Left colon (tissue), 2 donors: ENCODE results near the gene SIRPD. TPM values are rescaled to one million over a fixed set of nuclear protein-coding genes. Genes with fewer than 3 reads are reported as not detected.
A peak's percentile ranks its signal among the peaks of the same experiment; 100 is the strongest.

ENCODE experiments used
- ATAC-seq: fragments of 200-7000 bp; cut with Tn5 transposase; one replicate; pipeline ENCODE4 v1.9.1; 2020; ENCODE audit warnings: mild to moderate bottlenecking, moderate library complexity
- DNase-seq, 2 donors: peaks; one replicate each; pipeline ENCODE4 v3.0.0-alpha.2; 2020
- intact Hi-C, 2 donors: fragments of 100-400 bp; cut with DNase I in 1 of 2; cut with micrococcal nuclease in 1 of 2; formaldehyde crosslinking; loops; one replicate each; pipeline versions ENCODE4 v1.11.2 to v1.14.0; 2022; cut with DNase I, micrococcal nuclease
- total RNA-seq, 2 donors: library from RNA; stranded (reverse); fragmentation: NEBNext Ultra II Directional; extraction: Animal tissue kit (Norgen Biotek cat#: 25700); gene quantifications; one replicate each; pipeline ENCODE4 v1.2.1, GENCODE V29; 2021
- donor health status: DM: no; HTN: no; CAD: no.
- donor health status: DM: yes; HTN: yes; CAD: no.

Gene SIRPD
- total RNA-seq, 2 donors from 2014 or later, result not detected

- ATAC-seq, result no peak
- intact Hi-C loops, result no loop called here
- no peak for DNase-seq
Measured at GRCh38 chr20:1555952-1556351, 1.6 kb downstream of the SIRPD start.

DNA sequence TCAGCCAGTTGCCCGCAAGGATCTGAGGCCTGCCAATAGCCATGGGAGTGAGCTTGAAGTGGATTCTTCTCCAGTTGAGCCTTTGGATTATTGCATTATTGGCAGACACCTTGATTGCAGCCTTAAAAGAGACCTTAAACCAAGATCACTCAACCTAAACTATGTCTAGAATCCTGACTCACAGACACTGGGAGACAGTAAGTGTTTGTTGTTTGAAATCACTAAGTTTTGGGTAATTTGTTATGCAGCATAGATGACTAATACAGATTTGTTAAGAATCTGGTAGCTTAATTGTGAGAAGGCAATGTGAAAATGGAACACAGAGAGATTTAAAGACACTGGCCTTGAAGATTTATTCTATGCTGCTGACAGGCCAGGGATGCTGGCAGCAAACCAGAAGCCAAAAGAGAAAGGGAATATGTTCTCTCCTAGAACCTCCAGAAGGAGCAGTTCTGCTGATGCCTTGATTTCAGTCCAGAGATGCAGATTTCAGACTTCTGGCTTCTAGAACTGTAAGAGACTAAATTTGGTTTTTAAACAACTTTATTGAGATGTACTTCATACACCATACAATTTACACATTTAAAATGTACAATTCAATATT is 17.6 kb downstream of the SIRPD start:
- DNase-seq (no peak), ATAC-seq (no peak)
- intact Hi-C loops, result no loop called here

GRCh38 chr20:1538655-1539054 is 18.9 kb downstream of the SIRPD start:
- ATAC-seq, result no peak
- no peak for DNase-seq
- intact Hi-C loops, result no loop called here

- ATAC-seq, result no peak
- peak; percentile 41 to 45 for DNase-seq
- intact Hi-C loops, result no loop called here
Measured at GRCh38 chr20:1537731-1538058, 19.8 kb downstream of the SIRPD start.

DNA sequence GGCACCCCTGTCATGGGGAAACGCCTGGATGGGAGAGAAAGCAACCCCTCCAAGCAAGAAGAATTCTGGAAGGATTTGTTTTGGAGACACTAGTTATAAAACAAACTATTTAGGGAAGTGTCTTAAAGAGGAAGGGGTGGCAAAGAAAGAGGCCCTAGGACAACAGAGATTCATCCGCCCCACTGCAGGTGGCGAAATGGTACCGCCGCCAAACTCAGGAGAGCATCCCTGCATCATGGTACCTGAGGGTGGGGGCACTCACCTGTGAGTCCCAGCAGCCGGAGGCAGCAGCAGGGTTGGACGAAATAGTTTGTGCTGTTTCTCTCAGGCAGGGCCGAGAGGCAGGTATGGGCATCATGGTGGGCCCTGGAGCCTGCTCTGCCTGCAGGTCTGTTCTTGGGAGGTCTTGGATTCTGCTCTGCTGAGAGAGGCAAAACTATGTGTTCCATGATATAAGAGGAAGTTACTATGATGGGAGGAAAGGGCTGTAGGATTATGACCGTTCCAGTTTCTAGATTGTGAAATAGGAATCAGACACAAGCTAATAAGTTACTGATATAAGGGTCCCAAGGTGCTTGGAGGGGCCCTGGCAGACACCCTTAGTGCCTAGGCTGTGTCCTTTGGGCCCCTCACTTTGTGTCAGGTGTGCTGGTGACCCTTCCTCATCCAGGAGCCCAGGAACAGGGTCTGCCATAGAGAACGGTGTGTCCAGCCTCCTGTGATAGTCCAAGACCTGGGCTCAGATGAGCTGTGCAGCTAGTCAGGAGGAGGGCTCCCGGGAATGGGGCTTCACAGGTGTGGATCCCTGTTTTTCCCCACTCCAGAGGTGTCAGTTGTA is 20.4 kb downstream of the SIRPD start:
- ATAC-seq (no peak), DNase-seq (no peak)
- intact Hi-C loops, result no loop called here

- intact Hi-C loops, result no loop called here
- no peak for DNase-seq
- ATAC-seq, result no peak
Measured at GRCh38 chr20:1535420-1536175, 21.9 kb downstream of the SIRPD start.

DNA sequence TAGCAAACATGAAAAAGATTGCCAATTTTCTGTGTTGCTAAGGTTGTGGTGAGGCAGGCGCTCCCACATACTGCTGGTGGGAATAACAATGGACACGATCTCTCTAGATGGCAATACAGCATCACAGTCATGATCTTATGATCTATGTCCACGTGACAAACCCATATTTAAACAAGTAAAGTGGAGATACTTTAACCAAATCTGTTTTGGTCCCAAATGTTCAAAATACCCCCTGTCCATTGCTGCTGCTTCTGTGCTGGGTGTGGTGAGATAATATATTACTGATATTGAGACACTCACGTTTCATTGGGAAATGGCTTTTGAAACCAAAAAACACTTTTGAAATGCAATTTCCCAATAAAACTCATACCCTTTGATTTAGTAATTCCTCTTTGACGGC is 23.0 kb downstream of the SIRPD start:
- intact Hi-C loops, result no loop called here
- DNase-seq (no peak), ATAC-seq (no peak)

DNA sequence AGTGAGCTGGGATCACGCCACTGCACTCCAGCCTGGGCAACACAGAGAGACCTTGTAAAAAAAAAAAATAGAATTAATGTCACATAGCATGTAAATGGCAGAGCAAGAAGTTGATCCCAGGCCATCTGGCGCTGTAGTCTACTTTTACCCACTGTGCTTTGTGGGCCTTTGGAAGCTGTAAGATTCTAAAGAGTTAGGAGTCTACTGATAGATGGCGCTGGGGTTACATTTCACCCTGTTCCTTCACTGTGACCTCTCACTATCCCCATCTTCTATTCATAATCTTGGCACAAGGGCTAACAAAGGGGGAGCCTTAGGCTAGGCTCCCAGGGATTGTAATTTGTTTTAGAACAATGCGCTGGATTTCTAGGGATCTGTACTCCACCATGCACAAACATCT is 24.4 kb downstream of the SIRPD start:
- no peak for DNase-seq
- intact Hi-C loops, result no loop called here
- no peak for ATAC-seq

DNA sequence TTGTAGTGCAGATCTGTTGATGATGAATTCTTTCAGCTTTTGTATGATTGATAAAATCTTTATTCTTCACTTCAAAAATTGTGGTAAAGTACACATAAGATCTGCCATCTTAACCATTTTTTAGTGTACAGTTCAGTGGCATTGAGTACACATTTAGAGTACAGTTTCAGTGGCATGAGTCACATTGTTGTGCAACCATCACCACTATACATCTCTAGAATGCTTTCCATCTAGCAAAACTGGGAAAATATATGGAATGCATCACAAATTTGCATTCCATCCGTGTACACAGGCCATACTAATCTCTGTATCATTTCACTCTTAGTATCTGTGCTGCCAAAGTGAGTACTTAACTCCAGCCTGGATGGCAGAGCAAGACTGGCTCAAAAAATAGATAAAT is 28.7 kb downstream of the SIRPD start:
- ATAC-seq, result no peak
- no peak for DNase-seq
- intact Hi-C loops, result no loop called here

GRCh38 chr20:1527923-1528322 is 29.6 kb downstream of the SIRPD start:
- no peak for DNase-seq
- intact Hi-C loops, result no loop called here
- ATAC-seq, result no peak

DNA sequence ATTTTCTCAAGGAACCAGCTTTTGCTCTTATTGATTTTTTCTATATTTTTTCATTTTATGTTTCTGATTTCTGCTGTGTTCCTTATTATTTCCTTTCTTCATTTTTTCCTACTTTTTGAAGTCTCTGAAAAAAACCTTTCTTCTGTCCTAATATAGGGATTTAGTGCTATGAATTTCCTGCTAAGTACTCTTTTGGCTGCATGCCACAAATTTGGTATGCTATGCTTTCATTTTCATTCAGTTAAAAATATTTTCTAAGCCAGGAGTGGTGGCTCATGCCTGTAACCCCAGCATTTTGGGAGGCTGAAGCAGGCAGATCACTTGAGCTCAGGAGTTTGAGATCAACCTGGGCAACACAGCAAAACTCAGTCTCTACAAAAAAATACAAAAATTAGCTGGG is 30.6 kb downstream of the SIRPD start:
- intact Hi-C loops, result no loop called here
- ATAC-seq, result no peak
- DNase-seq, result no peak

DNA sequence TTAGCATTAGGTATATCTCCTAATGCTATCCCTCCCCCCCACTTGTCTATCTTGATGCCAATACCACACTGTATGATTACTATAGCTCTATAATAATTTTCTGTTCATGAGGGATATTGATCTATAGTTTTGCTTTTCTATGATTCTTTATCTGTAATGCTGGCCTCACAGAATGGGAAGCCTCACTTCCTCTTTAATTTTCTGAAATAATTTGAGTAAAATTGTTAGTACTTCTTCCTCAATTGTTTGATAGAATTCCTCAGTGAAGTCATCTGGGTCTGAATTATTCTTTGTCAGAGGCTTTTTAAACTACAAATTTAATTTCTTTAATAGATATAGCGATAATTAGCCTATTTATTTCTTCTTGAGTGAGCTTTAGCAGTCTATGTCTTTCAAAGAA is 31.2 kb downstream of the SIRPD start:
- intact Hi-C loops, result no loop called here
- ATAC-seq (no peak), DNase-seq (no peak)

DNA sequence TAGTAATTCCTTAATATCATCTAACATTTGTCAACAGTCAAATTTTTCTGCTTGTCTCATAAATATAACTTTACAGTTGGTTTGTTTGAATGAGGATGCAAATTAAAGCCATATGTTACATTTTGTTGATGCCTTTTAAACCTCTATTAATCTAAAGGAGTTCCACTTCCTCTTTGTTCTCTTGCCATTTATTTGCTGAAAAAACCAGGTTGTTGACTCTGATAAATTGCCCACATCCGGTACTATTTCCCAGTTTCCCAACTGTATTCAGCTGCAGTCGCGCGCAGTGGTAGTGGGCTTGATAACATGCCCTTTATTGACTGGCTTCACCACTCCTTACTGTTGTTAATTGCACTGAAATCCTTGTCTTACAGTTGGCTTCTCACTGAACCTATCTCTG is 33.5 kb downstream of the SIRPD start:
- intact Hi-C loops, result no loop called here
- ATAC-seq (no peak), DNase-seq (no peak)

DNA sequence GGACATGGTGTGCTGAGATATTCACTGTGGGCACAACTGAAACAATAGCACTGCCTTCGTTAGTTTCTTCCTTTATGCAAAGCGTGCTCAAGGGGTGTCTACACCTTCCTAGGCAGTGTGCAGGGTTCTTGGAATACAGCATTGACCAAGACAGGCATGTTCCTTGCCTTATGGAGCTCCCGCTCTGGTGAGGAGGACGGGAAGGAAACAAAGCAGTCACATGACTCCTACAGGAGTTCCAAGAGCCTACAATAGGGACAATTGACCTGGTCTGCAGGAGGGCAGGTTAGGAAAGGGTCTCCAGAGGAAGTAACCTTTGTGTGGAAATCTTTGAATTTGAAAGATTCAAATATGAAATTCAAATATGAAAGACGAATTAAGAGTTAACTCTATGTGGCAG is 40.5 kb downstream of the SIRPD start:
- no peak for DNase-seq
- intact Hi-C loops, result no loop called here
- ATAC-seq, result no peak

GRCh38 chr20:1513801-1514200 is 43.7 kb downstream of the SIRPD start:
- DNase-seq (no peak), ATAC-seq (no peak)
- intact Hi-C loops, result no loop called here

GRCh38 chr20:1509237-1509636 is 48.3 kb downstream of the SIRPD start:
- no peak for DNase-seq
- intact Hi-C loops, result no loop called here
- ATAC-seq, result no peak

GRCh38 chr20:1508574-1508973 is 48.9 kb downstream of the SIRPD start:
- intact Hi-C loops, result no loop called here
- no peak for DNase-seq
- ATAC-seq, result no peak

- intact Hi-C loops, result no loop called here
- ATAC-seq, result no peak
- DNase-seq, result no peak
Measured at GRCh38 chr20:1507276-1507675, 50.2 kb downstream of the SIRPD start.

- DNase-seq, result no peak
- ATAC-seq, result no peak
Measured at GRCh38 chr20:1505871-1506270, 51.6 kb downstream of the SIRPD start.

GRCh38 chr20:1505361-1505760 is 52.1 kb downstream of the SIRPD start:
- DNase-seq, result no peak
- no peak for ATAC-seq
- intact Hi-C loops, result no loop called here

More at GRCh38 chr20:1505871-1506270, 51.6 kb downstream of the SIRPD start:
- intact Hi-C loops, result no loop called here
